Measurements from ENCODE around the gene NR2F2.

The NR2F2 gene

GRCh38 chr15:96334705-96335410 is 4.4 kb downstream of the NR2F2 start:
- Histone ChIP-seq H3K4me2 (ENCODE audit: low read length) (no peak overlapping the region), H3K56ac (ENCODE audit: low read length) (no peak overlapping the region), H2BK5ac (ENCODE audit: low read length) (no peak overlapping the region), H3K18ac (ENCODE audit: low read length) (no peak overlapping the region), H3K4me3 (ENCODE audit: low read length) (no peak overlapping the region), H2AK5ac (ENCODE audit: low read length) (no peak overlapping the region), H3K27me3 (ENCODE audit: insufficient read depth, low read length, poor library complexity) (peaks cover 64% of the 10 kb centered on the region), H3K79me2 (ENCODE audit: control insufficient read depth, insufficient read depth, low read length) (no peaks in the 10 kb centered on the region), H3K4me1 (ENCODE audit: control insufficient read depth, low read depth, low read length) (no peaks in the 10 kb centered on the region), H2BK120ac (ENCODE audit: low read depth, low read length) (no peak overlapping the region), H4K8ac (ENCODE audit: low read depth, low read length) (no peak overlapping the region), H3K4ac (ENCODE audit: low read depth, low read length) (no peak overlapping the region), H3K23ac (ENCODE audit: low read length) (no peak overlapping the region), H2BK15ac (replicated peaks; ENCODE audit: low read depth) (no peak overlapping the region), H3K9ac (ENCODE audit: low read length) (no peak overlapping the region), H3K36me3 (ENCODE audit: control insufficient read depth, insufficient read depth, low read length) (no peaks in the 10 kb centered on the region), H3K27ac (ENCODE audit: low read depth, low read length) (no peak overlapping the region), H4K5ac (ENCODE audit: low read length) (no peak overlapping the region), H3K79me1 (ENCODE audit: low read length) (no peaks in the 10 kb centered on the region)
- no peak for DNase-seq
- WGBS (ENCODE audit: extremely low coverage, insufficient coverage, low lambda C conversion rate) = no CpG with 5 or more reads among the region's 5 CpGs

- Histone ChIP-seq H3K27me3 (ENCODE audit: insufficient read depth, low read length, poor library complexity) (peaks cover 64% of the 10 kb centered on the region), H4K8ac (ENCODE audit: low read depth, low read length) (no peak overlapping the region), H3K4ac (ENCODE audit: low read depth, low read length) (no peak overlapping the region), H2BK15ac (replicated peaks; ENCODE audit: low read depth) (no peak overlapping the region), H2BK5ac (ENCODE audit: low read length) (no peak overlapping the region), H3K56ac (ENCODE audit: low read length) (no peak overlapping the region), H3K18ac (ENCODE audit: low read length) (no peak overlapping the region), H3K79me2 (ENCODE audit: control insufficient read depth, insufficient read depth, low read length) (no peaks in the 10 kb centered on the region), H3K9ac (ENCODE audit: low read length) (no peak overlapping the region), H3K79me1 (ENCODE audit: low read length) (no peaks in the 10 kb centered on the region), H3K23ac (ENCODE audit: low read length) (no peak overlapping the region), H2BK120ac (ENCODE audit: low read depth, low read length) (no peak overlapping the region), H2AK5ac (ENCODE audit: low read length) (no peak overlapping the region), H3K4me1 (ENCODE audit: control insufficient read depth, low read depth, low read length) (no peaks in the 10 kb centered on the region), H3K4me3 (ENCODE audit: low read length) (no peak overlapping the region), H4K5ac (ENCODE audit: low read length) (no peak overlapping the region), H3K4me2 (ENCODE audit: low read length) (no peak overlapping the region), H3K36me3 (ENCODE audit: control insufficient read depth, insufficient read depth, low read length) (no peaks in the 10 kb centered on the region), H3K27ac (ENCODE audit: low read depth, low read length) (no peak overlapping the region)
- no peak for DNase-seq
- no CpG with 5 or more reads among the region's 6 CpGs for WGBS (ENCODE audit: extremely low coverage, insufficient coverage, low lambda C conversion rate)
Observed at GRCh38 chr15:96335411-96336024, 5.0 kb downstream of the NR2F2 start.

GRCh38 chr15:96336108-96336595 is 5.7 kb downstream of the NR2F2 start:
- H3K27ac ChIP-seq (ENCODE audit: low read depth, low read length) = no peak overlapping the region
- H4K8ac ChIP-seq (ENCODE audit: low read depth, low read length) = no peak overlapping the region
- H2BK5ac ChIP-seq (ENCODE audit: low read length) = no peak overlapping the region
- H3K56ac ChIP-seq (ENCODE audit: low read length) = no peak overlapping the region
- DNase-seq = no peak
- no peak overlapping the region for H3K18ac ChIP-seq (ENCODE audit: low read length)
- H2BK15ac ChIP-seq (replicated peaks; ENCODE audit: low read depth) = no peak overlapping the region
- H3K4me1 ChIP-seq (ENCODE audit: control insufficient read depth, low read depth, low read length) = no peaks in the 10 kb centered on the region
- H2AK5ac ChIP-seq (ENCODE audit: low read length) = no peak overlapping the region
- H3K23ac ChIP-seq (ENCODE audit: low read length) = no peak overlapping the region
- no CpG with 5 or more reads among the region's 7 CpGs for WGBS (ENCODE audit: extremely low coverage, insufficient coverage, low lambda C conversion rate)
- H3K4ac ChIP-seq (ENCODE audit: low read depth, low read length) = no peak overlapping the region
- no peaks in the 10 kb centered on the region for H3K79me1 ChIP-seq (ENCODE audit: low read length)
- H3K36me3 ChIP-seq (ENCODE audit: control insufficient read depth, insufficient read depth, low read length) = no peaks in the 10 kb centered on the region
- no peak overlapping the region for H3K9ac ChIP-seq (ENCODE audit: low read length)
- no peaks in the 10 kb centered on the region for H3K79me2 ChIP-seq (ENCODE audit: control insufficient read depth, insufficient read depth, low read length)
- H4K5ac ChIP-seq (ENCODE audit: low read length) = no peak overlapping the region
- peaks cover 64% of the 10 kb centered on the region for H3K27me3 ChIP-seq (ENCODE audit: insufficient read depth, low read length, poor library complexity)
- H3K4me3 ChIP-seq (ENCODE audit: low read length) = no peak overlapping the region
- no peak overlapping the region for H3K4me2 ChIP-seq (ENCODE audit: low read length)
- no peak overlapping the region for H2BK120ac ChIP-seq (ENCODE audit: low read depth, low read length)

- no peaks in the 10 kb centered on the region for H3K79me2 ChIP-seq (ENCODE audit: control insufficient read depth, insufficient read depth, low read length)
- no peak overlapping the region for H3K27ac ChIP-seq (ENCODE audit: low read depth, low read length)
- no peak overlapping the region for H3K4me2 ChIP-seq (ENCODE audit: low read length)
- H2AK5ac ChIP-seq (ENCODE audit: low read length) = no peak overlapping the region
- WGBS (ENCODE audit: extremely low coverage, insufficient coverage, low lambda C conversion rate) = no CpG with 5 or more reads among the region's 9 CpGs
- no peak overlapping the region for H3K4ac ChIP-seq (ENCODE audit: low read depth, low read length)
- no peak overlapping the region for H2BK15ac ChIP-seq (replicated peaks; ENCODE audit: low read depth)
- no peak overlapping the region for H2BK5ac ChIP-seq (ENCODE audit: low read length)
- no peak overlapping the region for H4K8ac ChIP-seq (ENCODE audit: low read depth, low read length)
- H4K5ac ChIP-seq (ENCODE audit: low read length) = no peak overlapping the region
- H3K4me3 ChIP-seq (ENCODE audit: low read length) = no peak overlapping the region
- peaks cover 59% of the 10 kb centered on the region for H3K27me3 ChIP-seq (ENCODE audit: insufficient read depth, low read length, poor library complexity)
- H3K18ac ChIP-seq (ENCODE audit: low read length) = no peak overlapping the region
- no peak overlapping the region for H2BK120ac ChIP-seq (ENCODE audit: low read depth, low read length)
- H3K4me1 ChIP-seq (ENCODE audit: control insufficient read depth, low read depth, low read length) = no peaks in the 10 kb centered on the region
- no peaks in the 10 kb centered on the region for H3K79me1 ChIP-seq (ENCODE audit: low read length)
- no peaks in the 10 kb centered on the region for H3K36me3 ChIP-seq (ENCODE audit: control insufficient read depth, insufficient read depth, low read length)
- DNase-seq = peak; percentile 13
- H3K56ac ChIP-seq (ENCODE audit: low read length) = no peak overlapping the region
- H3K23ac ChIP-seq (ENCODE audit: low read length) = no peak overlapping the region
- no peak overlapping the region for H3K9ac ChIP-seq (ENCODE audit: low read length)
Observed at GRCh38 chr15:96336596-96337364, 6.3 kb downstream of the NR2F2 start.

- no peak for DNase-seq
- Histone ChIP-seq H3K4ac (ENCODE audit: low read depth, low read length) (no peak overlapping the region), H3K27ac (ENCODE audit: low read depth, low read length) (no peak overlapping the region), H2AK5ac (ENCODE audit: low read length) (no peak overlapping the region), H2BK15ac (replicated peaks; ENCODE audit: low read depth) (no peak overlapping the region), H3K79me1 (ENCODE audit: low read length) (no peaks in the 10 kb centered on the region), H3K27me3 (ENCODE audit: insufficient read depth, low read length, poor library complexity) (peaks cover 55% of the 10 kb centered on the region), H2BK120ac (ENCODE audit: low read depth, low read length) (no peak overlapping the region), H4K5ac (ENCODE audit: low read length) (no peak overlapping the region), H3K56ac (ENCODE audit: low read length) (peak overlapping the region; percentile 17), H3K4me3 (ENCODE audit: low read length) (no peak overlapping the region), H2BK5ac (ENCODE audit: low read length) (no peak overlapping the region), H3K9ac (ENCODE audit: low read length) (no peak overlapping the region), H3K79me2 (ENCODE audit: control insufficient read depth, insufficient read depth, low read length) (no peaks in the 10 kb centered on the region), H3K18ac (ENCODE audit: low read length) (no peak overlapping the region), H4K8ac (ENCODE audit: low read depth, low read length) (no peak overlapping the region), H3K36me3 (ENCODE audit: control insufficient read depth, insufficient read depth, low read length) (no peaks in the 10 kb centered on the region), H3K23ac (ENCODE audit: low read length) (no peak overlapping the region), H3K4me1 (ENCODE audit: control insufficient read depth, low read depth, low read length) (no peaks in the 10 kb centered on the region), H3K4me2 (ENCODE audit: low read length) (no peak overlapping the region)
- no CpG with 5 or more reads among the region's 14 CpGs for WGBS (ENCODE audit: extremely low coverage, insufficient coverage, low lambda C conversion rate)
Observed at GRCh38 chr15:96337365-96338023, 7.0 kb downstream of the NR2F2 start.

All from mesendoderm (in vitro differentiated cells).